GM23338 (cell line): Measurements from ENCODE around the gene RNF213. TPM values are rescaled to one million over a fixed set of nuclear protein-coding genes. Genes with fewer than 3 reads are reported as not detected.

Experiments
- ATAC-seq: fragments of 200-7000 bp; cut with Tn5 transposase; 3 replicates; pipeline ENCODE4 v1.9.1; 2020
- DNase-seq: peaks from one replicate; pipeline ENCODE4 v3.0.0-alpha.2; 2015; ENCODE audit warnings: low spot score
- H2AFZ ChIP-seq: fragments of 200-600 bp; sonication (generic); 2 replicates; pipeline ENCODE4 v1.8.0; 2016; ENCODE audit warnings: antibody characterized with exemption, mild to moderate bottlenecking, moderate library complexity
- H3F3A ChIP-seq: fragments of 200-600 bp; sonication (generic); replicated peaks from 2 replicates; pipeline ENCODE4 v1.8.0; 2017; ENCODE audit warnings: antibody characterized with exemption, mixed run types, low read depth
- H3K27ac ChIP-seq: fragments of 200-600 bp; sonication (generic); 2 replicates; pipeline ENCODE4 v1.6.1; 2016; ENCODE audit warnings: low read depth
- H3K27me3 ChIP-seq: fragments of 200-600 bp; sonication (generic); 2 replicates; pipeline ENCODE4 v1.8.0; 2016; ENCODE audit warnings: mild to moderate bottlenecking, mixed run types, moderate library complexity; ENCODE audit not compliant: insufficient read depth
- H3K36me3 ChIP-seq: fragments of 200-600 bp; sonication (generic); 2 replicates; pipeline ENCODE4 v1.8.0; 2016; ENCODE audit warnings: mild to moderate bottlenecking; ENCODE audit not compliant: insufficient read depth
- H3K4me1 ChIP-seq: fragments of 200-600 bp; sonication (generic); 2 replicates; pipeline ENCODE4 v1.8.0; 2016; ENCODE audit warnings: mild to moderate bottlenecking, moderate library complexity; ENCODE audit not compliant: insufficient read depth
- H3K4me2 ChIP-seq: fragments of 200-600 bp; sonication (generic); 2 replicates; pipeline ENCODE4 v1.7.1; 2017; ENCODE audit warnings: mixed run types
- H3K4me3 ChIP-seq: fragments of 200-600 bp; sonication (generic); 2 replicates; pipeline ENCODE4 v1.6.1; 2016; ENCODE audit warnings: mixed run types
- H3K79me2 ChIP-seq: fragments of 200-600 bp; sonication (generic); replicated peaks from 2 replicates; pipeline ENCODE4 v1.8.0; 2017; ENCODE audit warnings: mild to moderate bottlenecking; ENCODE audit not compliant: insufficient read depth
- H3K9me2 ChIP-seq: fragments of 200-600 bp; sonication (generic); 2 replicates; pipeline ENCODE4 v1.8.0; 2017; ENCODE audit not compliant: insufficient read depth
- H4K20me1 ChIP-seq: fragments of 200-600 bp; sonication (generic); replicated peaks from 2 replicates; pipeline ENCODE4 v1.8.0; 2017; ENCODE audit warnings: mild to moderate bottlenecking; ENCODE audit not compliant: insufficient read depth
- H3K27ac Mint-ChIP-seq: 2 replicates; pipeline ENCODE4 v1.8.0; 2020; ENCODE audit warnings: inconsistent platforms, mild to moderate bottlenecking, moderate library complexity, mixed read lengths
- H3K27me3 Mint-ChIP-seq: 3 replicates; pipeline ENCODE4 v1.8.0; 2022; ENCODE audit warnings: low read depth, mild to moderate bottlenecking, moderate library complexity, mixed read lengths, inconsistent platforms; ENCODE audit not compliant: insufficient read depth, poor library complexity
- H3K36me3 Mint-ChIP-seq: 3 replicates; pipeline ENCODE4 v1.8.0; 2021; ENCODE audit warnings: low read depth, mild to moderate bottlenecking, inconsistent platforms, moderate library complexity, mixed read lengths
- H3K4me1 Mint-ChIP-seq: 3 replicates; pipeline ENCODE4 v1.8.0; 2020; ENCODE audit warnings: mild to moderate bottlenecking, inconsistent platforms, mixed read lengths
- H3K4me3 Mint-ChIP-seq: 3 replicates; pipeline ENCODE4 v1.8.0; 2021; ENCODE audit warnings: moderate library complexity, mild to moderate bottlenecking, inconsistent platforms, mixed read lengths
- H3K9me3 Mint-ChIP-seq: 3 replicates; pipeline ENCODE4 v1.8.0; 2020; ENCODE audit warnings: moderate library complexity, mild to moderate bottlenecking, inconsistent platforms, mixed read lengths
- CREB1 ChIP-seq: fragments of 250-450 bp; sonication (Bioruptor Pico); IDR thresholded peaks from 2 replicates; pipeline ENCODE4 v1.5.0; 2020; ENCODE audit warnings: low read depth, mild to moderate bottlenecking, moderate library complexity
- CTCF ChIP-seq, 2 experiments: fragments of 200-600 bp in 1 of 2; sonication (generic) in 1 of 2; conservative IDR thresholded peaks; 2 replicates each; pipeline versions ENCODE4 v1.5.1 to v1.6.1; 2016 to 2017; ENCODE audit warnings: antibody characterized with exemption in 2 of 2, low read depth in 2 of 2, mild to moderate bottlenecking in 2 of 2, moderate library complexity in 1 of 2
- ETS1 ChIP-seq: IDR thresholded peaks from 2 replicates; pipeline ENCODE4 v1.6.1; 2016; ENCODE audit warnings: antibody characterized with exemption
- EZH2 ChIP-seq: fragments of 200-600 bp; sonication (generic); IDR thresholded peaks from one replicate; pipeline ENCODE4 v1.8.0; 2017; ENCODE audit warnings: antibody characterized with exemption, mild to moderate bottlenecking, low read depth; ENCODE audit not compliant: unreplicated experiment
- JUNB ChIP-seq: IDR thresholded peaks from one replicate; pipeline ENCODE4 v1.6.1; 2016; ENCODE audit warnings: antibody characterized with exemption; ENCODE audit not compliant: unreplicated experiment
- NANOG ChIP-seq: IDR thresholded peaks from 2 replicates; pipeline ENCODE4 v1.6.1; 2016; ENCODE audit warnings: antibody characterized with exemption, borderline replicate concordance
- POLR2AphosphoS5 ChIP-seq: IDR thresholded peaks from 2 replicates; pipeline ENCODE4 v1.6.1; 2016; ENCODE audit warnings: antibody characterized with exemption, low read depth
- REST ChIP-seq: IDR thresholded peaks from one replicate; pipeline ENCODE4 v1.6.1; 2018; ENCODE audit warnings: antibody characterized with exemption; ENCODE audit not compliant: unreplicated experiment
- ZNF114 ChIP-seq: fragments of 250-450 bp; sonication (Bioruptor Pico); IDR thresholded peaks from 2 replicates; pipeline ENCODE4 v1.5.0; 2020; ENCODE audit warnings: mild to moderate bottlenecking, moderate library complexity
- ZNF462 ChIP-seq: fragments of 250-450 bp; sonication (Bioruptor Pico); IDR thresholded peaks from 2 replicates; pipeline ENCODE4 v1.5.0; 2020; ENCODE audit warnings: mild to moderate bottlenecking, moderate library complexity
- polyA plus RNA-seq: library from polyadenylated mRNA; unstranded; fragments of >200 nt; fragmentation: Nextera tagmentation; extraction: Ambion mirVana; gene quantifications from 2 replicates; pipeline ENCODE4 v1.2.1, GENCODE V29; 2016
- total RNA-seq: library from RNA; depleted of rRNA; stranded (reverse); fragments of >200 nt; shearing (Covaris generic); gene quantifications from 2 replicates; pipeline ENCODE4 v1.2.3, GENCODE V29; 2014

The RNF213 gene
- total and polyA plus RNA-seq, 2 experiments from 2014 or later: 21.2 to 67.2 TPM

GRCh38 chr17:80237386-80237785 is 23.3 kb upstream of the RNF213 start:
- Histone ChIP-seq H3K4me2 (no peak overlapping the region), H4K20me1 (no peaks in the 10 kb centered on the region), H3K4me3 (no peak overlapping the region), H3K27ac (no peak overlapping the region), H3K27me3 (no peaks in the 10 kb centered on the region), H2AFZ (no peak overlapping the region), H3K9me2 (no peaks in the 10 kb centered on the region), H3F3A (no peaks in the 10 kb centered on the region; the same call in 1 of the 2 replicates), H3K79me2 (no peaks in the 10 kb centered on the region), H3K36me3 (peaks cover 9% of the 10 kb centered on the region), H3K4me1 (no peaks in the 10 kb centered on the region)
- Mint-ChIP-seq H3K4me1 (no peaks in the 10 kb centered on the region; the same call in 2 of the 3 replicates), H3K27me3 (peaks cover 7% of the 10 kb centered on the region), H3K36me3 (peaks cover 39% of the 10 kb centered on the region), H3K27ac (no peak overlapping the region), H3K9me3 (peaks cover 10% of the 10 kb centered on the region), H3K4me3 (no peak overlapping the region)
- no peak for DNase-seq
- no peak for ATAC-seq
- TF ChIP-seq ZNF114 (CRISPR knock-in tag) (no peak), ZNF462 (CRISPR knock-in tag) (no peak), EZH2 (no peak), NANOG (no peak), CTCF (conservative IDR thresholded peaks at IDR 0.05; ENCODE audit: low read depth in 2 of 2) (no peak), JUNB (no peak), REST (no peak), ETS1 (no peak), POLR2AphosphoS5 (no peak), CREB1 (no peak)
